HPDE6-E6E7 (cell line): ENCODE measurements around the gene TNS3.
"Not testable (repeated sequence)": the region's sequence is repeated elsewhere in the genome, so short reads cannot be mapped to it uniquely, and the experiment has no call there.

ENCODE experiments used
- DNase-seq: peaks from one replicate; pipeline ENCODE4 v3.0.0; 2011; ENCODE audit warnings: missing footprints; ENCODE audit errors: extremely low spot score

Gene TNS3

DNA sequence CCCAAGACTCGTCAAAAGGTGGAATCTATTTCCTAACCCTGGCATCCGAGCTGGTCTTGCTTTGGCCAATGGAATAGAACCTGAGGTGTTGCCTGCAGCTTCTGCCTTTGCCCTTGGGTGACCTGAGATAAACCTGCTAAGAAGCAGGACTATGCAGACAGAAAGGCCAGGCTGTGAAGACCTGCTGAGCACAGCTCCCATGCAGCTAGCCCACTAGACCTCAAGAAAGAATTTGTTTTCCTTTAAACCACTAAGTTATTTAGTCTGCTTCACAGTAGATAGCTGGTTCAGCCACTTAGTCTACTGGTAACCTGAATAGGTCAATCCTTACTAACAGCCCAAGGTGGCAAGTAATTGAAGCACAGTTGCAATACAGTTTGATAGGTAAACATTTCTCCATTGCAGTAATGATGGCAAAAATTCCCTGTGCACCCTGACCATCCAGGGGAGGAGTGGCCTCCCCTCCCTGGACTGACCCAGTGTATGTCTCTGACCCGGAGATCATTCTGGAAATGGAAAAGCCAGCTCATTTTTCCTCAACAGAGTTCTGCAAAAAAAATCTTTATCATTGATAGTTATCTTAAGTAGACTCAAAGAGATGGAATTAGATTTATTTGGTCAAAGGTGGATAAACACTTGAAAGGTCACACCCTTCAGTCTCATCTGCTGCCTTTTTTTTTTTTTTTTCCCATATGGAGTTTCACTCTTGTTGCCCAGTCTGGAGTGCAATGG is 20.0 kb downstream of the TNS3 start:
- DNase-seq, result no peak

DNA sequence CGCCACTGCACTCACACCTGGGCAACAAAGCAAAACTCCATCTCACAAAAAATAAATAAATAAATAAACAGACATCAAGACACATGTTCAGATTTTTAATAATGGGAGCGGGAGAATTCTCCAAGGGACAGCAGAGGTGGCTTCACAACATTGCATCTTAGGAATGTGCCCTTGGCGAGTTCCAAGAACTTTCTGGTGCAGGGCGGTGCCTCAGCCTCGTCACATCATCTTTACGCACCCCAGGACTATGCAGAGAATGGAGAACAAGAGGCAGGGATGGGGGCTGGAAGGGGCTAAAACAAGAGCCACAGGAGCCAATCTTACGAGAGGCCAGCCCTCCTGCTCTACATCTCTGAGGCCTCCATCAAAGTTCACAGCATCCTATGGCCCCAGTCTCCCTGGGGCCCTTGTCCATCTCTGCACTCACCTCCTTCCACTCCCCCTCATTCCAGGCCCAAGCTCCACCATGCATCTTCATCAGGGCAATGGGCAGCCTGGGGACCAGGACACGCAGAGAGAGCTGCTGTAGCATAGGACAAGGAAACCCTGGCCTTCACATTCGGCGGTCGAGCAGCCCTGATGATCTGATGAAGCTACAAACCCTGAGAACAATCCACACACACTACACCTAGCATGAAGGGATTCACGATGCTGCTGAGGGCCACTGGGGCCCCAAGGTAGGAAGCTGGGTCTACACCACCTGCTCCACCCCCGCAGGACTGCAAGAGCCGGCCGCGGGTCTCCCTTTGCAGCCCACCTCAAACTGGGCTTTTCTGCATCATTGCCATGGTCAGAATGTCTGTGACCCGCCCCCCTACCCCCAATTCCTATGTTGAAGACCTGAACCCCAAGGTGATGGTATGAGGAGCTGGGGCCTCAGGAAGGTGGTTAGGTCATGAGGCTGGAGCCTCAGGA is 22.3 kb downstream of the TNS3 start:
- no peak for DNase-seq

DNA sequence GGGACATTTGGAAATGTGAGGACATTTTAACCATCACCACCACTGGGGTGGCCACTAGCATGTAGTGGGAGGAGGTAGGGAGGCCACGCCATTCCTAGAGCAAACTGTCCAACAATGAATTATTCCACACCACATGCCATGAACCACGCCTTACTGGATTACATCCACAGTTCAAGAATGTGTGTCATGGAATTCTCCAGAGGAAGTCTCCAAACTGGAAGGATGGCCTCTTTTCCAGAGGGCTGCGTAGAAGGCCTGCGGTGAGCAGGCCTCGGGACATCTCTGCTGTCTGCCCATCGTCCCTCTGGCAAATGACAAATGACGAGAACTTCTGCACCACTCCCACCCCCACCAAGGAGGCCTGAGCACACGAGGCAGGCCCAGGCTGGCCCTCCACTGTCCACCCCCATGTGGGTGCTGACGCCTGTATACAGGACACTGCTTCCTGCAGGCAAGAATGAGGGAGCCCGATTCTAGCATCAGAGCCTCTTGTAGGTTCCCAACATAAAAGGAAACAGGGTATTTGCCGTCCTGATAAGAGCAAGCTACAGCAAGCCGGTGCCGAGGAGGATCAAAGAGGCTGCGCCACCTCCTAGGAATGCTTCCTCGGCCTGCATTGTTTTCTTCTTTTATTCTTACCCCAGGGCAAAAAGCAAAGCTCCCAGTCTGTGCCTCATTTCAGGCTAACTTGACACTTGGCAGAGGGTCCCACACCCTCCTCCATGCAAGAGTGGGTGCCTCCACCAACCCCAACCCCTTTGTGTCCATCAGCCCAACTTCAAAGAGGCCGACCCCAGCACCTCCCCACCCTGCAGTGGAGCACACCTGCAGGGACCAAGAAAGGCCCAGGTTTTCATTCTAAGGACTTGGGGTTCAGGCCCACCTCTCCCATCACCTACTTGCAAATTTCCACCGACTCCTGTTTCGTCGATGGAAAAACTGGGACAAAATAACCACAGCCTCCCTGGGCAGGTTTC is 23.9 kb downstream of the TNS3 start:
- peak; percentile 91 for DNase-seq

DNA sequence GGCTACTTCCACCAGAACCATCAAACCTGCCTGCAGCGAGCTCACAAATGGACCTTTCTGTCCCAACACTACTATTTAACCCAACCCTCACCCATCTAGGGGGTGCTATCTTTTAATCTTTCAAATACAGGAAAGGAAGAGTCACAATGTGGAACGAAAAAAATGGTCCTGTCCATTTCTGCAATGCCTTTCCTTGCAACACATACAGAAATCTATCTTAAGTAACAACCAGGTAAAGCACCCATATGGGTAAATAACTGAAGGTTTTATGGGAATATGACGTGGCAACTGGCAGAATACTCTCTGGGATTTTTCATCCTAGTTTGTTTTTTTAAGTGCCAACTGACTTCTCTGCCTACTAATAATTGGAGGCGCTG is 24.6 kb downstream of the TNS3 start:
- DNase-seq, result no peak

DNA sequence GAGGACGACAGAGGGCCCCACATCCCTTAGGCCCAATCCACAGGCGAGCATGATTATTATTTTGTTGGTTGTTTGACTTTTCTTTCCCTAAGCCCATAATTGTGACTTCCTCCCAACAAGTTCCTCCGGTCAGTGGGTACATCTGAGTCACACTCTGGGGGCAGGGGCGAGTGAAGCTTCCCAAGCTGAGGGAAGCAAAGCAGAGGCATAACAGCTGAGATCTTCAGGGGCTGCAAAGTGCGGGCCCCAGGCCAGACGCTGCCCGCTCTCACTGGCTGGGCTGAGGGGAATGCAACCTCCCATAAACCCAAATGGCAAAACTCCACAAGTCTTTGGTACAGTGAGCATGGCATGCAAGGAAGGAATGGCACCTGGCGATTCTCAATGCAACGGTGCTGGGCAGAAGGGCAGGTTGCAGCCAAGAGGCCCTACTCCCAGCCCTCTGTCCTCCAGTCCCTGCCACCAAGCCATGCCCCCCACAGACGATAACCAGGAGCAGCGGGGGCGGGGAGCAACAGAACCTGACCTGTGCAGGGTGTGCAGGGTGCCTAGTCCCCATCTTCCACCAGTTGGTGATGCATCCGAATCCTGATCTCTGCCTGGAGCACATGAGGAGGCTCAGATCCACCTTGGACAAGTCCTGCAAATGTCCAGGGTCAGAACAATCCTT is 25.3 kb downstream of the TNS3 start:
- DNase-seq, result no peak

DNA sequence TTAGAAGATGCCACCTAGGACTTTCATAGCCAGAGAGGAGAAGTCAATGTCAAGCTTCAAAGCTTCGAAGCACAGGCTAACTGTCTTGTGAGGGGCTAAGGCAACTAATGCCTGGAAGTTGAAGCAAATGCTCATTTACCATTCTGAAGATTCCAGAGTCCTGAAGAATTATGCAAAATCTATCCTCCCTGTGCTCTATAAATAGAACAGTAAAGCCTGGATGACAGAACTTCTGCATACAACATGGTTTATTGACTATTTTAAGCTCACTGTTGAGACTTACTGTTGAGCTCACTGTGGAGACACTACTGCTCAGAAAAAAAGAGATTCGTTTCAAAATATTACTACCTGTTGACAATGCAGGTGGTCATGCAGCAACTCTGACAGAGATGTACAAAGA is 28.6 kb downstream of the TNS3 start:
- DNase-seq, result no peak

DNA sequence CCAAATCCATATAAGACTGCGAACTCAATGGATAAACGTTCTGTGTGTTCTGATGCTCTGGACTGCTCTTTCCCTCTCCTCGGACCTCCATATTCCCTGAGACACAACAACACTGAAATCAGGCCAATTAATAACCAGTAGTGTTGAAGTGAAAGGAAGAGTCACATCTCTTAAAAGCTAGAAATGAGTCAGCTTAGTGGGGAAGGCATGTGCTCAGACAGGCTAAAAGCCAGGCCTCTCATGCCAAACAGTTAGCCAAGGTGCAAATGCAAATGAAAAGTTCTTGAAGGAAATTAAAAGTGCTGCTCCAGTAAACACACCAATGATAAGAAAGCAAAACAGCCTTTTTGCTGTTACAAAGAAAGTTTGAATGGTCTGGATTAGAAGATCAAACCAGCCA is 29.3 kb downstream of the TNS3 start:
- DNase-seq, result peak; percentile 43

DNA sequence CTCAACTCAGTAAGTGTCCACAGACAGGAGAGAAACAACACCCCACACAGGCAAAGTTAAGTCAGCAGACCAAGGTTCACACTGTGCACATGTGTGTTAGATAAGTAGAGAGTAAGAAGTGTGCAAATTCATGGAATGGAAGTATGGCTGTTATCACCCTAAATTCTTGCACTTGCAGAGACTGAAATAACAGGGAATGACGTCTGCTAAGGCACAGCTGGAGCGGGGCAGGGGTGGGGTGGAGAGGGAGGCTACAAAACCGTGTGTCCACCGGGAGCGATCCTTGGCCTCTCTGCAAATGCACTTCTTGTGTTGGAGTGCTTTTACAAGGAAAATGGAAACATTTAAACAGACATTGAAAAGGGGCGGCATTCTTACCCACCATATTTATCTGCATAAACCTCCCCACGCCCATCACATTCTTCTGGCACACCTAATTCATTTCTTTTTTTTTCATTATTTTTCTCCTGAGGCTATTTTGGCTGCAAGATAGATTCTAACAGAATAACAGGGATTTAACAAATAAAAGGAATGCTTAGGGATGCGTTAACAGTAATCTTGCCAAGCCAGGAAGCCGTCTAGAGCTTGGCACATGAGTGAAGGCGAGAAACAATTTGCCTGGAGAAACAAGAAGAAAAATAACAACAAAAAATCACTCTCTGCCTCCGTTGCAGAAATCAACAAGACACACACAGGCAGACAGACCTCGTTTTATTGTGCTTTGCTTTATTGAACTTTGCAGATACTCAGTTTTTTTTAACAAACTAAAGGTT is 30.1 kb downstream of the TNS3 start:
- DNase-seq, result no peak

DNA sequence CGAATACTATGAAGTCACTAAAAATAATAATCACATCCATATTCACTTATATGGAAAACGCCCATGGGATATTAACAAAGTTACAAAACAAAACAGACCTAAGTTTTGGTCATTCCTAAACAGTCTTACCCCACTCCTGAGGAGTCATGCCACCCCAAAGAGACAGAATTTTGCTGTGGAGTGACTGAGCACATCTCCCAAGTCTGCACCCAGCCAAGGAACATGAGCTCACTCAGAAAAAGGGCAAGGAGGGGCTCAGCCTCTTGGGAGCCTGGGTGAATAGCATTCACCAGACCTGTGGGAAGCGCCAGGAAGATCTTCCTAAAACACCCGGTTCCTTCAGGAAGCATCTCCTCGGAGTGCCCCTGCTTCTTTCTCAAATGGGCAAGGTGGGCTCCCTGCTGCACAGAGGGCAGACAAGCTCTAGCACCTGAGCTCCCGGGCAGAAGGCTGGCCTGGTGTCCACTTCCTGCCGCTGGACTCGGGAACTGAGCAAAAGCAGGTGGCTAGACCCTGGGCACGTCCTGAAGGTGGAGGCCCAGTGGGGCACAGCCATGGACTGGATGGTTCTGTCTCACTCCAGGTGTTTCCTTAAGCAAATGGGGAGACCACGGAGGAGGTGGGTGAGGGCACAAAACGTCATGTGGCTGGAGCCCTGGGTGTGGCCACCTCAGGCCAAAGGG is 31.0 kb downstream of the TNS3 start:
- DNase-seq, result no peak

DNA sequence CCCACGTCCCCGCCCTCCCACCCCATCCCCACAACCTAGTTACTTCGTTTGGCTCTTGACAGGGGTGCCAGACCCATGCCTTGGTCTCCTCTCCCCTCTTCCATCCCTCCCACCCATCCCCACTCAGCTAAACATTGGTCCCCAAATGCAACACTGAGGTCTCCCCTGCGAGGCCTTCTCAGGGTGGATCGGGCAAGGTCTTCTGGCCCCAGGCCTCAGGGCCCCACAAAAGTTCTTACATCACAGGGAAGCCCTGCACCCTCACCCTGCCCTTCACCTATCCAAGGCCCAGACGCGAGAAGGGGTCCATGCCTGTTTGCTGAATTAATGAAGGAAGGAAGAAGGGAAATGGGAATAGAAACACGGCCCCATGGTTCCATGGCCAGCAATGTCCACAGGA is 32.0 kb downstream of the TNS3 start:
- DNase-seq, result no peak

DNA sequence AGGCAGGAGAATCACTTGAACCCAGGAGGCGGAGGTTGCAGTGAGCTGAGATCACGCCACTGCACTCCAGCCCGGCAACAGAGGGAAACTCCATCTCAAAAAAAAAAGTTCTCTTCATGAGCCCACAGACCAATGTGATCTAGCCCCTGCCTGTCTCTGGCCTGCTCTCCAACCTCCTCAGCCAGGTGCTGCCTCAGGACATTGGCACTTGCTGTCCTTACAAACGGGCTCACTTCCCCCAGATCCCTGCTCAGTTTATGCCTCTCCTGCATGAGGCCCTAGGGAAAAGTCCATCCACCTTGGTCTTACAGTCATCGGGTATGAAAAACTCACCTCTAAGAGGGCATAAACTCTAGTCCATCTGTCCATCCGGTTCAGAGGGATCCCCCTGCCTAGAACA is 32.5 kb downstream of the TNS3 start:
- no peak for DNase-seq

DNA sequence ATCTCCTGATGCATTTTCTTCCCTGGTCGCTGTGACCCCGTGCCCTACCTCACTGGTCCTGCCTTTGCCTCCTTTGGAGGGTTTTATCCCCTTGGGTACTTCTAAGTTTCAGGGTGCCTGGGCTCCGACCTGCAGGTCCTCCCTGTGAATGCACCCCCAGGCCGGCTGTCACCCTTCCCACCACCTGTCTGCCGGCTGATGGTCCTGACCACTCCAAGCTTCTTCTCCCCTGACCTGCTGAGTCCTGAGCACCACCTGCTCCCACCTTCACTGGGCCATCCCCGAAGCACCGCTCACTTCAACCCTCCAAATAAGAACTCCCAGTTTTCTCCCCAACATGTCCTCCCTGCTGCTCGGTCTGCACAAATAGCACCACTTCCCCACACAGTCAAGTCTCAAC is 33.4 kb downstream of the TNS3 start:
- DNase-seq, result no peak

DNA sequence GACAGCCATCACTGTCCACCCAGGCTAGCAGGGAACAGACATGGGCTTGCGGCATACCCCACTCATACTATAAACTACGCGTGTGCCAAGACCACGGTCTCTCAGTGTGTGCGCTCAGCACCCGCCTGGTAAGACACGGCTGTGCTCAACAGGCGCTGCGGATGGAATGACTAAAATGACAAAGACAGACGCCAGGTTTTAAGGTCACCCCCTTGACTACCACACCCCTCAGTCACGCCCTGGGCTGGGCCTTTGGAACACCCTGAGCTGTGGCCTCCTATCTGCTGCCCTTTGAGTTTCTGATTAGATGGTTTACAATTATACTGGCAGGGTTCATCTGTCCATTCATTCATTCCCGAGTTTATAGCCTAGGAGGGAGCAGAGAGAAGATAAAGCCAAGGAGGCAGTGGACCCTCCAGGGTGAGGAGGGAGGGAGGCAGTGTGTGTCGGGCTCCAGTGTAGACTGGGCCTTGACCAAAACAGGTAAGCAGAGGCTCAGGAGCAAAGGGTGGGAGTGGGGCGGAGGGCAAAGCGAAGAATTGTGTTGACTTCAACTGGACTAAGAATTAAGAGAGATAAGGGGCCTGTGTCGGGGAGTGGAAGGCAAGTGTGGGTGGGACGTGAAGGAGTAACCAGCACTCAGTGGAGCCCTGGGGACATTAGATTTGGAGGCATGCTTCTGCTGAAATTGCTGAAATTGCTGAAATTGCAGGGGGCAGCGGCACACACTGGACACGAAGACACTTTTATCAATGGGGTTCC is 35.0 kb downstream of the TNS3 start:
- DNase-seq, result no peak

DNA sequence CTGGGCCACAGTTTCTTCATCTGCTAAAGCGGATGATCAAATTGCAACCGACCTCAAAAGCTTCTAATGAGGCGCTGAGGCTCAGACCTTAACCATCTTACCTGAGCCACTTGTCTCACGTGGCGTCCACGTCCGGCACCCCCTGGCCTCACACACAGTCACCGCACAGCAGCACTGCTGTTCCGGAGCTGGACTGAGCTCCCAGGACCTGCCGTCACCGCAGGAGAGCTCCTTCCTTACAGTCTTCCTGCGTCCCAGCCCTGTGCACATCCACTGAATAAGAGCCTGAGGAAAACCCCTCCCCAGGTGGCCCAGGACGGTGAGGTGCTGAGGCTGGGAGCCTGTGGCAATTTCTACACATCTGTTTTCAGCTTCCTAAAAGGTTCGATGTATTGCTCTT is 35.7 kb downstream of the TNS3 start:
- no peak for DNase-seq

DNA sequence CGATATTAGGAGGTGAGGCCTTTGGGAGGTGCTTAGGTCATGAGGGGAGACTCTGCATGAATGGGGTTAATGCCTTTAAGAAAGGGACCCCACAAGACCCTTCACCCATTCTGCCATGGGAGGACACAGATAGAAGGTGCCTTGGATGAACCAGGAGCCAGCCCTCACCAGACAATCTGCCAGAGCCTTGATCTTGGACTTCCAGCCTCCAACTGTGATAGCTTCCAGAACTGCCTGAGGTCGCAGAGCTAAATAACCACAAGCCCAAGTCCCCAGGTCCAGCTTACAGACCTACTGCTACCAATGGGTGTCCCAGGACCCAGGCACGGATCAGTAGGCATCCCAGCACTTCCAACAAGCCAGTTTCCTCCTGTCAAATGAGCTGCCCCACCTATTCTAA is 37.5 kb downstream of the TNS3 start:
- DNase-seq, result no peak

DNA sequence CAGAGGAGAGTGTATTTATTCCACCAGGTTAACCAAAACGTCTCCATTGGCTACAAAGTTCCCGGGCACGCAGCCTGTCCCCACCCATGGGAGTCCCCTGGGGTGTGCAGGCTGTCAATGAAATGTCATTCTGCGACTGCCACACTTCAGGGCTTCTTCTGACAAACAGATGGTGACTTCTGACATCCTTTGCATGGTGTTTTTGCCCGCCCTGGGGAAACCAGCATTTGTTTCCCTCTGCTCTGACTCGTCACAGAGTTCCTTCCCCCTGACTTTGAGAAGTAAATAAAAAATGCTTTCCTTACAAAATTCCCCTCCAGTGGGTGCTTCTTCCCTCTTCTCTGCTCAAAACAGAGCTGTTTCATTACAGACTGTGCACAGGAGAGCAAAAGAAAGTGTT is 38.2 kb downstream of the TNS3 start:
- DNase-seq, result no peak

DNA sequence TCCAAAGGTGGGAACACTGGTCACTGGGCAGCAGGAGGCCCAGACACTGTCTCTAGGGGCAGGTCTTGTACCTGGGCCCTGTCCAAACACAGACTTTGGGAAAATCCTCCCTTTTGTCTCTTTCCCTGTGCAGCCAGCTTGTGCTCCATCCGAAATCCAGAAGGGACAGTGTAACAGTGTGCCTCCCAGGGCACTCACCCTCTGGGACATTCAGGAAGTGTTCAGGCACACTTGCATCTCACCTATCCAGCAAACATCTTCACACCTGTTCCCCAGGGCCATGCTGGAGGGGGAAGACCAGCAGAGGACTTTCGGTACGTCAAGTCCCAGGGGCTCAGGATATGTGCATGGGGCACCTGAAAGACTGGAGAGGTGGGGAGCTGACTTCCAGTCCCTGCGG is 38.9 kb downstream of the TNS3 start:
- DNase-seq, result no peak

DNA sequence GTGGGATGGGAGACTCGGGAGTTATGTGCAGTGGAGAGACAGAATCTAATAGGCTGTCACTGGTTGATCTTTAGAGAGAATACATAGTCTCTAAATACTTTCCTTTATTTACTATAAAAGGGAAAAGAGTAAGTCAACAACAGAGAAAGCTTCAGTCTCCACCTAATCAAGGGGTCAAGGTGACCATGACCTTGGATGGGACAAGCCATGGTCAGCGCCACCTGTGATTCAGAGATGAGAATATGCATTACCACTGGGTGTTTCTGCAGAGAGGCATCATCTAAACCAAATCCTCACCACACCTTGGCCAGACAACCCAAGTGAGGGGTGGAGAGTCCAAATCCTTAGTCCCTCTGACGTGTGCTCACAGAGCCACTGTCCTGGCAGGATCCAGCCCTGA is 39.9 kb downstream of the TNS3 start:
- no peak for DNase-seq

DNA sequence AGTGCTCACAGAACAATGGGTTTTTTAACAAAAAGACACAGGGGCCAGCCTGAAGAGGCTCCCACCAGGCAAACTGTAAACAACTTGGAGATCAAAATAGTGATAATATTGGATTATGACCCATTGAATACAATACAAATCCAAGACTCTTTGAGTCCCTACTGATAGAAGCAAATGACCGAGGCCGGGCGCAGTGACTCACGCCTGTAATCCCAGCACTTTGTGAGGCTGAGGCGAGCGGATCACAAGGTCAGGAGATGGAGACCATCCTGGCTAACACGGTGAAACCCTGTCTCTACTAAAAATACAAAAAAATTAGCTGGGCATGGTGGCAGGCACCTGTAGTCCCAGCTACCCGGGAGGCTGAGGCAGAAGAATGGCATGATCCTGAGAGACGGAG is 40.4 kb downstream of the TNS3 start:
- not testable (repeated sequence) for DNase-seq
